ENCODE data around the gene UBE2G1.

GRCh38 chr17:4344926-4345325, 21.5 kb downstream of the UBE2G1 start:
- TF ChIP-seq CTCF (IDR thresholded peaks at IDR 0.05) = no peak
- no peak for TF ChIP-seq EZH2 (IDR thresholded peaks at IDR 0.05)

Measured in neural progenitor cell (in vitro differentiated cells).